HG03135 (cell line): ENCODE results near the gene SLC22A5.

Experiments
- ATAC-seq: cut with Tn5 transposase; IDR thresholded peaks from one replicate; pipeline ENCODE4 v1.9.1; 2021; ENCODE audit warnings: mild to moderate bottlenecking, moderate library complexity; ENCODE audit not compliant: unreplicated experiment

Gene SLC22A5

DNA sequence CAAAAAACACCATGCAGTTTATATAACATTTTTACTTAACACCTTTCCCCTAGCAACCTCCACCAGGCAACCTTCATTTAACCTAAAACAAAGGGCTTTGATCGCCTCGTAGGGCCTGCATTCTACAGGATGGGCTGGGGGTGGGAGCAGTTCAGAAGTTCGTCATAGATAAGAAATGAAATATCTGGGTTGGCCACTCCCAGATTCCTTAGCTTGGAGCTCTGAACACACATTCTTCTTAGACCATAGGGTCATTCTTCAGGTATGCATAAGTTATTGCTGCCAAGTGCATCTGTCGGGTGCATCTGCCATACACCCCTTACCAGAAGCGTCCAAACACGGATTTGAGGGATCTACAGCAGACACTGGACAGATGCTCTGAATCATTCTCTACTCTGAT, 4.3 kb upstream of the SLC22A5 start:
- ATAC-seq, result no peak

- no peak for ATAC-seq
Measured at GRCh38 chr5:132368186-132368585, 1.3 kb upstream of the SLC22A5 start.

DNA sequence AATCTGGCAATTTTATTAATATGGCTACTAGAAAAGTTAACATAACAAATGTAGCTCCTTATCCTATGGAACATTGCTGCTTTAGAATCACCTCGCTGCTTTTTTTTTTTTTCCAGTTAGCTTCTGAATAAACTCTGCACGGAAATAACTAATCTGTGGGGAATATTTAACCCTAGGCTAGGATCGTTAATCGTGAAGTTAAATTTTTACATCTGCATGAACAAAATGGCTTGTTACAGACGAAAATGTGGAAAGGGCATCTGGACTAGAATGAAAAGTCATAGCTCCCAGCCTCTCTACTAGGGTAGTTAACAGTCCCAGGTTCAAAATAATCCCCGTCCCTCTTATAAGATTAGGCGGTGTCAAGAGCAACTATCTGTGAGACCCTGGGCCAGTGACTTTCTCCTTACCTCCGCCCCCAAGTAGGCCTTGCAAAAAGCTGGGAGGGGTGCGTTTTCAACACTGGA, 470 bp upstream of the SLC22A5 start:
- peak; percentile 4 for ATAC-seq

DNA sequence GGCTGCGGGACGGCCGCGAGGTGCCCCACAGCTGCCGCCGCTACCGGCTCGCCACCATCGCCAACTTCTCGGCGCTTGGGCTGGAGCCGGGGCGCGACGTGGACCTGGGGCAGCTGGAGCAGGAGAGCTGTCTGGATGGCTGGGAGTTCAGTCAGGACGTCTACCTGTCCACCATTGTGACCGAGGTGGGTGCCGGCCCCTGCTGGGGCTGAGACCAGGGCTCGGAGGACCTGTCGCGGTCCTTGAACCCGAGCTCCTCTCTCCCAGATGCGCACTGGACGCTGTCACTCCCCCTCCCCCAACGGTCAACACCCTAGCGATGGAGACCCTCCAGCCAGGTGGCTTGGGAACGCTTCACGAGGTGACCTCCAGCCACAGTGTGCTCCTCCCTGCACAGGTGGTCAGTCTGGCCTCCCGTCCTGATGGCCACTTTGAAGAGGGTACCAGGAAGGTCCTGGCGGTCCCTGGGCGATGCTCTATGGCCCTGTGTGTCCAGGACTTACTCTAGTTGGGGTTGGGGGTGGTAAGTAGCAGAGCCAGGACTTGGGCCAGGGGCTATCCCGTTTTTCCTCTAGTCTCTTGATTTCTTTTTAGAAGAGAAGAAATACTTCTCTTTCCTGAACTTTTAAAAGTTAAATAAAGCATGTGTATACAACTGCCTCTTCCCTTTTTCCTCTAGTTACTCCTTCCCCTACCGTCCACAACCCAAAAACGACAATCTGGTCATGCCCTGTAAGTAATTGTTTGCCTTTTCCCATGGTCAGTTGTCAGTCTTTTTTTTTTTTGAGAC, 866 bp downstream of the SLC22A5 start:
- no peak for ATAC-seq

- no peak for ATAC-seq
Measured at GRCh38 chr5:132370971-132371602, 1.6 kb downstream of the SLC22A5 start.

DNA sequence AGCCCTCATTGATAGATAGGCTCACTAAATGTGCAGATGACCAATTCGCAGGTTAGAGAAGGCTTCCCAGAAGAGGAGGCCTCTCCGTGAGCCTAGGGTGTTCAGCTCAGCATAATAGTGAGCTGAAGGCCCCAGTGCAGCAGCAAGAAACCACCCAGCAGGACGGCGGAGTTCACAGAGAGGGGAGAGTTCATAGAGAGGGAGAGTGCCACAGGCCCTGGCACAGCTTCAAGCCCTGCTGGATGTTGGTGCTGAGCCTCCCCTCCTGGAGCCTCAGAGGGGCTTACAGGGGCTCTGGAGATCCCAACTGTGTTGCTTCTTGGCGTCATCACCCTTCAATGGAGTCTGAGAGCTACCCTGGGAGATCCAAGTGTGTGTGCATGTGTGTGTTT, 2.1 kb downstream of the SLC22A5 start:
- ATAC-seq, result no peak

DNA sequence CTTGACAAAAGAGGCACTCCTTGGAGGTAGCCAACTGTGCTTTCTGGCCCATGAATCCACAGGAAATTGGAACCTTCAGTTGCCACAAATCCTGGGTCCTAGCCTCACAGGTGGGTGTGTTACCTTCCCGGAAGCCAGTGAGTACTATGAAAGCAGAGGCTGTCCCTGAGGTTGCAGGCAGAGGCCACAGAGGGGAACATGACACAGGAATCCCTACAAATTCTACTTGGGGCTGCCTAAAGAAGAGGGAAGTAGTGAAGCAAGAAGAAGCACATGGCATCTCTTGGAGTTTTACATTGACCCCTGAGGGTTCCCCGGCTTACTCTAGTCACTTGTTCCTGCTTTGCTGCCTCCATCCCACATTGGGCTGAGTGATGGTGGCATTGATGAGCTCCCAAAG, 2.6 kb downstream of the SLC22A5 start:
- ATAC-seq, result no peak

DNA sequence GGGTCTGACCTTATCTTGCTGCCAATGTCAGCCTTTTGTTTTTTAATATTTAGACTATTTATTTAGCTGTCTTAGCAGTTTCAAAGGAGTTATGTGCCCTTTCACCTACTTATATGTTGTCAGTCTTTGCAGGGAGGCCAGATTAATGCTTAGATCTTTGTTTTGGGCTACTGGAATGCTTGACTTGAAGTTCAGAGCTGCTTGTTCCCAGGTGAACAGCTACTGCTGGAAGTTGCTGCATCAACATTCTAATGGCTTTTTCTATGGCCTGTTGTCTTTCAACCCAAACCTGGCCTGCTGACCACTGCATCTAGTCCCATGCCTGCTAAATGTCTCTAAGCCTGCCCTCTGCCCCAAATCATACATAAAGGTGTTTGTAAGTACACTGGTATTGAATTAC, 3.0 kb downstream of the SLC22A5 start:
- ATAC-seq, result no peak

GRCh38 chr5:132375957-132376356, 6.4 kb downstream of the SLC22A5 start:
- ATAC-seq, result no peak

GRCh38 chr5:132376694-132377641, 7.5 kb downstream of the SLC22A5 start:
- ATAC-seq, result no peak

GRCh38 chr5:132377738-132378137, 8.2 kb downstream of the SLC22A5 start:
- no peak for ATAC-seq

GRCh38 chr5:132378580-132378979, 9.1 kb downstream of the SLC22A5 start:
- ATAC-seq, result no peak

GRCh38 chr5:132380047-132380446, 10.5 kb downstream of the SLC22A5 start:
- no peak for ATAC-seq

- ATAC-seq, result no peak
Measured at GRCh38 chr5:132380741-132381140, 11.2 kb downstream of the SLC22A5 start.

- ATAC-seq, result no peak
Measured at GRCh38 chr5:132381614-132382013, 12.1 kb downstream of the SLC22A5 start.

DNA sequence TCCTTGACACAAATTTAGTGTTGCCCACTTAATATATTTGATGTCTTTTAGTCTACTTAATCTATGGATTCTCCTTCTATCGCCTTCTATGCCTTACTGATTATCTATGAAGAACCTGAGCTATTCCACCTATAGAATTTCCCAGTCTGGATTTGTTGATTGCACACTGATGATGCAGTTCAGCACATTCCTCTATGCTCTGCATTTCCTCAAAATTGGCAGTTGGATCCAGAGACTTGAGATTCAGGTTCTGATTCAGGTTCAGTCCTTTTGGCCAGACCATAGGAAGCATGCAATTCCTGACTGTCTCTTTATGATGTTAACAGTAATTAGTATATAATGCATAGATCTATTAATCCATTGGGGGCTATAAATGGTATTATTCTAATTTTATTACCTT, 13.8 kb downstream of the SLC22A5 start:
- no peak for ATAC-seq

DNA sequence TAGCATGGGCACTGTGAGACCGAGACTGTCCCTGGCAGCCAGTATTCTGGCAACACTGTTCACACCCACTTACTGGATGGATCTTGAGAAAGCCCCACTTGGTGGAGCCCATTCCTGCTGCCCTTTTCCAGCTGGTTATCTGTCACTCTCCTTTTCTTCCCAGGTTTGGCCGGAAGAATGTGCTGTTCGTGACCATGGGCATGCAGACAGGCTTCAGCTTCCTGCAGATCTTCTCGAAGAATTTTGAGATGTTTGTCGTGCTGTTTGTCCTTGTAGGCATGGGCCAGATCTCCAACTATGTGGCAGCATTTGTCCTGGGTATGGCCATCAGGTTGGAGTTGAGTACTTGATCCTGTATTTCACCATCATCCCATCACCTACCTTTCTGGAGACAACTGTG, 14.5 kb downstream of the SLC22A5 start:
- no peak for ATAC-seq

GRCh38 chr5:132384506-132385050, 15.1 kb downstream of the SLC22A5 start:
- ATAC-seq, result no peak

- no peak for ATAC-seq
Measured at GRCh38 chr5:132385326-132386105, 16.0 kb downstream of the SLC22A5 start.

DNA sequence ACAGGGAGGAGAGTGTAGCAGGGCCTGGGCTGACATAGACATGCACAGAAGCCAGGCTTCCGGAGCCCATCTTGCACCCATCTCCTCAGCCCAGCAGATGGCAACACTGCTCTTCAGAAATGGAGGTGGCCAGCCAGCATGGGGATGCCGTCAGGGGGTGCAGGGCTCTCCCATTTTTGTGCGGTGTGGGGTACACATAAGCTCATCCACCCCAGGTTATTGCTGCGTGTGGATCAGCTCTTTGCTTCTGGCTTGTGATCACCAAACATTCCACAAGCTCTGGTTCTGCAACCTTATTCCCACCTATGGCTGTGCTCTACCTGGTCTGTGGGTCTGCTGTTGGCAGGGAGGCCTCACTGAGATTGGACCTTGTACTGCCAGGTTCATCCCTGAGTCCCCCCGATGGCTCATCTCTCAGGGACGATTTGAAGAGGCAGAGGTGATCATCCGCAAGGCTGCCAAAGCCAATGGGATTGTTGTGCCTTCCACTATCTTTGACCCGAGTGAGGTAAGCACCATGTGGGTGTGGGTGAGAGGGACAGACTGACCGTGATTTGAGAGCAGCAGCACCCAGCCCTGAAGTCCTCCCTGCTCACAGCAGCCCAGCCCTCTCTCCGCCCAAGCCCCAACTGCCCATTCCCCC, 17.3 kb downstream of the SLC22A5 start:
- no peak for ATAC-seq
